ENCODE measurements around the gene LPP. TPM values are rescaled to one million over a fixed set of nuclear protein-coding genes. Genes with fewer than 3 reads are reported as not detected.

Gene LPP
- total and polyA plus RNA-seq, 9 of the 15 experiments (the other 6 are each of a cell fraction or from before 2014, with no cell fraction given): 0.07 to 0.18 TPM; not detected in 7

DNA sequence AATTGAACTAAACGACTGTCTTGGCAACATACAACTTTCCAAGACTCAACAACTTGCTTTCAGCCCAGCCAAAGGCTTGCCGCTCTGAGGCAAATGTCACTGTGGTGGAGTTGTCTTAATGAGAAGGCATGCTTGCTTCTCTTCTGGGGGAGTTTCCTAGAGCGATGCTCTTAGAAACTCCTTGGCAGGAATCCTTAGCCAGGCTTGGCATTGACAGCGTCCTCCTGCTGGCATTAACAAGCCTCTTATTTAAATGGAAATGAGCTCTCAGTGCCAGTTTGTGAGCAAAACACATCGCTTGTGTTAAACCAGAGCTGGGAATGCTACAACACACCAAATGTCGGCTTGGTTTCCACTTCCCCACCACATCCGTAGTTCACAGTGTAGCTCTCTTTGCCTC lies 752.3 kb downstream of the LPP start (continued):
- TF ChIP-seq, protein P1, sequence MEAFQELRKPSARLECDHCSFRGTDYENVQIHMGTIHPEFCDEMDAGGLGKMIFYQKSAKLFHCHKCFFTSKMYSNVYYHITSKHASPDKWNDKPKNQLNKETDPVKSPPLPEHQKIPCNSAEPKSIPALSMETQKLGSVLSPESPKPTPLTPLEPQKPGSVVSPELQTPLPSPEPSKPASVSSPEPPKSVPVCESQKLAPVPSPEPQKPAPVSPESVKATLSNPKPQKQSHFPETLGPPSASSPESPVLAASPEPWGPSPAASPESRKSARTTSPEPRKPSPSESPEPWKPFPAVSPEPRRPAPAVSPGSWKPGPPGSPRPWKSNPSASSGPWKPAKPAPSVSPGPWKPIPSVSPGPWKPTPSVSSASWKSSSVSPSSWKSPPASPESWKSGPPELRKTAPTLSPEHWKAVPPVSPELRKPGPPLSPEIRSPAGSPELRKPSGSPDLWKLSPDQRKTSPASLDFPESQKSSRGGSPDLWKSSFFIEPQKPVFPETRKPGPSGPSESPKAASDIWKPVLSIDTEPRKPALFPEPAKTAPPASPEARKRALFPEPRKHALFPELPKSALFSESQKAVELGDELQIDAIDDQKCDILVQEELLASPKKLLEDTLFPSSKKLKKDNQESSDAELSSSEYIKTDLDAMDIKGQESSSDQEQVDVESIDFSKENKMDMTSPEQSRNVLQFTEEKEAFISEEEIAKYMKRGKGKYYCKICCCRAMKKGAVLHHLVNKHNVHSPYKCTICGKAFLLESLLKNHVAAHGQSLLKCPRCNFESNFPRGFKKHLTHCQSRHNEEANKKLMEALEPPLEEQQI (IDR thresholded peaks at IDR 0.05): no peak
- TF ChIP-seq ZNF318 (IDR thresholded peaks at IDR 0.05; ENCODE audit: borderline replicate concordance in 1 of 2, low read depth in 1 of 2) (no peak), RBM15 (IDR thresholded peaks at IDR 0.05; ENCODE audit: insufficient read depth, low read length) (no peak), PURB (CRISPR knock-in tag; IDR thresholded peaks at IDR 0.05; ENCODE audit: low read depth) (no peak)

All from K562 (cell line).